ENCODE data around the gene TUSC2. TPM values are rescaled to one million over a fixed set of nuclear protein-coding genes. Genes with fewer than 3 reads are reported as not detected.
A peak's percentile ranks its signal among the peaks of the same experiment; 100 is the strongest.

The TUSC2 gene
- total and polyA plus RNA-seq, 2 of the 13 experiments (the other 11 are each of a cell fraction or from before 2014, with no cell fraction given) = 36.7 to 39.1 TPM

GRCh38 chr3:50321336-50322114 is 6.5 kb downstream of the TUSC2 start (continued):
- TF ChIP-seq MTERF4 (CRISPR knock-in tag; IDR thresholded peaks at IDR 0.05) (no peak), NAIF1 (CRISPR knock-in tag; IDR thresholded peaks at IDR 0.05; ENCODE audit: borderline replicate concordance) (0 out of 2 replicates have a peak, but pooled peaks have one; percentile 59), SNAI1 (CRISPR knock-in tag; IDR thresholded peaks at IDR 0.05; ENCODE audit: borderline replicate concordance) (0 out of 2 replicates have a peak, but pooled peaks have one; percentile 30), ZSCAN5A (CRISPR knock-in tag; IDR thresholded peaks at IDR 0.05; ENCODE audit: borderline replicate concordance) (no peak), TBL1XR1 (IDR thresholded peaks at IDR 0.05; ENCODE audit: borderline replicate concordance, low read length, partially characterized antibody) (peak; percentile 4), JARID2 (CRISPR knock-in tag; IDR thresholded peaks at IDR 0.05; ENCODE audit: insufficient replicate concordance) (no peak), ZNF747 (CRISPR knock-in tag; IDR thresholded peaks at IDR 0.05; ENCODE audit: borderline replicate concordance) (no peak), CENPBD1 (CRISPR knock-in tag; IDR thresholded peaks at IDR 0.05; ENCODE audit: borderline replicate concordance, low read depth) (no peak), ZNF761 (CRISPR knock-in tag; conservative IDR thresholded peaks at IDR 0.05) (0 out of 2 replicates have a peak, but pooled peaks have one; percentile 37), ZNF558 (CRISPR knock-in tag; IDR thresholded peaks at IDR 0.05; ENCODE audit: borderline replicate concordance) (0 out of 2 replicates have a peak, but pooled peaks have one; percentile 66)

Data from HepG2 (cell line).